Activated gamma-delta T cell treated with anti-CD3 and anti-CD28 coated beads, Interleukin-2, amount 50 U/mL, for 16 hours (primary cell): ENCODE results near the gene C19orf81.

ENCODE experiments used
- DNase-seq: peaks from one replicate; pipeline ENCODE4 v3.0.0-alpha.2; 2020; ENCODE audit warnings: low read depth

C19orf81 gene

GRCh38 chr19:50686310-50687032, 37.2 kb downstream of the C19orf81 start:
- DNase-seq, result no peak

GRCh38 chr19:50688766-50689165, 39.5 kb downstream of the C19orf81 start:
- DNase-seq, result no peak

DNA sequence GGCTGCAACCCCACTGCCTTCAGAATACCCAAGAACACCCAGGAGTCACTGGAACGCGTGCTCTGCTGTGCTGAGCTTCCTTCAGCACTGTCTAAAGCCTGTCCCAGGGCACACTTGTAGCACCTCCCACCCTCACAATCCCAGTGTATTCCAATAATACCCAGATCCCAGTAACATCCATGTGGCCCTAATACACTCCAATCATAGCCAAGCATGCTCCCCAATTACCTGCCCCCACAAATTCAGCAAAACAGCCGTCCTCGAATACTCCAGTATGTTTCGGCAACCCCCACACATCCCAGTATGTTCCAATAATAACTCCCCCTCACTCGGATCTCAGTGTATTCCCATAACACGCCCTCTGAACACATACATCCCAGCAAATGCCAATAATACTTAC, 41.2 kb downstream of the C19orf81 start:
- DNase-seq, result no peak

DNA sequence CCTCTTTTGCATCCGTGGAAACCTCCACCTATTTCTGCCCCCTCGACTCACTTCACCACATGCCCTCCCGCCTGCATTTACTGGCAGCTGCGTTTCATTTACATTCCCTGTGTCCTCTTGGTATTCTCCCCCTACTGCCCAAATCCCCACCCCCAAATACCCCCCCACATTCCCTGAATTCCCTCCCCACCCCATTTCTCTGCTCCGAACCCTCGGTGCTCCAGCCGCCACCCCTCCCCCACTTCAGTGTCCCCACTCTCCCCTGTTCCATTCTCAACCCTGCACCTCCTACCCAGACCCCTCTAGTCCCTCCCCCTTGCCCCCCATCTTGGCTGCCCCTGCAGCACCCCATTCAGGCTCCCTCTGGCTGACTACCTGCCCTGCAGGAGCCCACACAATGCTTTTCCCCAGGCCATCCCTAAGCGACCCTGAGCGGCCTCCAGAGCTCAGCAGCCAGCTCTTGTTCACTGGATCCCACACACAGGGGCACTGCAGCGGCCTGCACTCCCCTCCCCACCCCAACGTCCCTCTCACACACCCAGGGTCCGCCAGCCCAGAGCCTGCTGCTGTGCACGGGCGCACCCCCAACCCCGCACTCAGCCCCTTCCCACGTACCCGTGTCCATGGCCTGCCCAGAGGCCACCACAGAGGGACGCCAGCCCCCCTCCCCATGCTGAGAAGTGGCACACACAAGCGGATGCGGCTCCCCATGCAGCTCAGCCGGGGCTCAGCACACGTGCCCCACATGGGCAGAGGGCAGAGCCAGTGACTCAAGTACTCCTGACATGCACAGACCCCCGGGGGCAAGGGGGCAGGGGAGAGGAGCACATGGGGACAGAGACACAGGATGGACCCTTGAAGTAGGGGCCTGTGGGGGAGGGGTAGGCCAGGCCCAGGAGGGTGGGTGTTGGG, 44.1 kb downstream of the C19orf81 start:
- DNase-seq, result no peak

GRCh38 chr19:50694815-50695145, 45.5 kb downstream of the C19orf81 start:
- no peak for DNase-seq

DNA sequence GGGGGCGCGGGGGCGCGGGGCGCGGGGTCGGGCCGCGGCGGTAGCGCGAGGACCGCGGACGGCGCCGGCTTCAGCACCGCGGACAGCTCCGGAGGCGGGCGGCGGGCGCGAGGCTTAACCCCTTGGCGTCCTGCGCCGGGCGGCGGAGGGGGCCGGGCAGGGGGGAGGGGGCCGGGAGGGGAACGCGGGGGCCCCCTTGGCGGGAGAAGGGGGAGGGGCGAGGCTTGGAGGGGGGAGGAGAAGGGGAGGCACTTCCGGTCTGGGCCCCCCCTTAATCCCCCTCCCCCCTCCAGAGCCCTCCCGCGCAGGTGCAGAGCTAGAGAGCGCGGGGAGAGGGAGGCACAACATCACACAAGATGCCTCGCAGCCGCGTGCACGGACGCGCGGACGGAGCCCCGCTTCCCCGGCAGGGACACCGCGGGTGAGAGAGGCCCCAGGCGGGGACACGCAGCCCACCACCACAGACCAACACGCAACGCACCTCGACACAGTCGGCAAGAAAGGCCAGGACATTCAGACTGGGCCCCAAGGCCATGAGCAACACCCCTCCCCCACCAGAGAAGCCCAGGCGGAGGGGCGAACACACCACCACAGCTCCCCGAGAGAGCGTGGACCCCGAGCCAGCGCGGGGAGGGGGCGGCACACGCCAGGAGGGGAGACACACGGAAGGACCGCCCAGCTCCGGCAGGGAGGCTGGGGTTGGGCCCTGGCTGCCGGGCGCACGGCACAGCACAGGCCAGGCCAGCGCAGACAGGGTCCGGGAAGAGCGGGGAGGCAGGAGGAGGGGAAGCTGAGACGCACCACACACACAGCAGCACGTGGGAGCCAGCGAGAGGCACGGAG, 46.2 kb downstream of the C19orf81 start:
- DNase-seq, result no peak

GRCh38 chr19:50696094-50696483, 46.8 kb downstream of the C19orf81 start:
- no peak for DNase-seq

DNA sequence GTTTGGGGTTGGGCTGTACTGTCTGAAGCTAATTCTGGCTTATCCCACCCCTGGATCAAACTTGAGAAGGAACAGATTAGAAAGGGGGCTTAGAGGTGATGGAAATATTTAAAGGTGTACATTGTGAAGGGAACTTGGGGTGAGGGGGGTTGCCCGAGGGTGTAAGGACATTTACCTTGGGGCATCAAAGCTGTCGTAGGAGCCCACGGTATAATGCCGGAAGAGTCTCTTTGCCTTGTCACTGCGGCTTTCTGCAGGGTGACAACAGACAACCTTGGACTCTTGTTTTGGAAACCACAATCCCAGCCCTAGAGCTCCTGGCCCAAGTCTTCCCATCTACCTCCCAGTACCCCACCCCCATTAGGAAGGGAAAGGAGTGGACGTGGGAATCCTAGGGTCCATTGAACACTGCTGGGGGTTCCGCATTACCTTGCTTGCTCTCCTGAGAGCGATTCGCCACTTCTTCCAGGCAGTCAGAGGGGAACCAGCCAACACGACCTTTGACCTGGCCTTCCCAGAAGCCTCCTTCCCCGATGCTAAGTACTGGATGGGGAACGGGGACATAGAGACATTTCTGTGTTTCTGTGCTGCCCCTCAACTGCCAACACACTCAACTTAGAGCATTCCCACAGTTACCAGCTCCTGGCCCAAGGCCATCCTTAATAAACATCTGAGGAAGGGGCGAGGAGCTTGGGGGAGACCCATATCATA, 48.3 kb downstream of the C19orf81 start:
- no peak for DNase-seq

GRCh38 chr19:50701367-50701985, 52.2 kb downstream of the C19orf81 start:
- no peak for DNase-seq

- no peak for DNase-seq
Measured at GRCh38 chr19:50702158-50702870, 53.1 kb downstream of the C19orf81 start.

- DNase-seq, result no peak
Measured at GRCh38 chr19:50702871-50703829, 53.9 kb downstream of the C19orf81 start.

DNA sequence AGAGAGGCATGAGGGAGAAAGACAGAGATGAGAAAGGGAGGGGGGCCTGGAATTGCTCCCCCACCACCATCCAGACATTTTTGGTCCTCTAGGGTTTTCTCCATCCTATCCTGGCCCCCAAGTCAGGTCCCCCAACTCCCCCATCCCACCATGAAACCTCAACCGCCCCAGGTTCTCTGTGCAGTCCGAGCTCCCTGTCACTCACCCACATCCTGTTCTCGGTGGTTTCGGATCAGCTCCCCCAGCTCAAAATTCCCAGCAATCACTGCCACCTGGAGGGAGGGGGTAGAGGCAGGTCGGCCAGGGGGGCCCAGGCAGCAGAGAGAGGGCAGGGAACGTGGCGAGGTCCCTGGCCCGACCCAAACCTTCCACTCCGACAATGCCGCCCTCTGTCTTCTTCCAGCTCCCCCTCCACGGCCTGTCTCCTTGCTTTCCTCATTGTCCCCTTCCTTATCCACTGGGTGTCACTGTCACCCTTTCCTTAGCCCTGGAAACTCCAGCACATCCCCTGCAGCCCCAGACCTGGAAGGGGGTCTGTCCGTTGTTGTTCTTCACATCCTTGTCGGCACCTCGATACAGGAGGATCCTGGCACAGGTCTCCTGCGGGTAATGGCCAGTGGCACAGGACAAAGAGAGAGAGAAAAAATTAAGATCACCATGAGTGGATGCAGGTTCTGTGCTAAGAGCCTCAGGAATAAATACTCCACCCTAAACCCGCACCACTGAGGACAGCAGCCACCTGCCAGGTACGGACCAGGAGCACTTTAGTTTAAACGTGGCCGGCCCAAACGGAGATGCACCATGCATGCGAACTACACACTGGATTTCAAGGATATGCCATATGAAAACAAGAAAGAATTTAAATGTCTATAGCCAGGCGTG, 54.9 kb downstream of the C19orf81 start:
- DNase-seq, result no peak

- no peak for DNase-seq
Measured at GRCh38 chr19:50705422-50706019, 56.3 kb downstream of the C19orf81 start.

GRCh38 chr19:50706387-50706786, 57.1 kb downstream of the C19orf81 start:
- DNase-seq, result no peak

- no peak for DNase-seq
Measured at GRCh38 chr19:50708179-50708879, 59.1 kb downstream of the C19orf81 start.
